D721Med (cell line): ENCODE measurements around the gene RHO.

Experiments used
- DNase-seq: peaks from one replicate; pipeline ENCODE4 v3.0.0; 2011; ENCODE audit warnings: low spot score; ENCODE audit not compliant: insufficient read length
- FAIRE-seq: peaks from 2 replicates; lab custom pipeline; 2011; peaks lifted over from hg19 to GRCh38; lab: Jason Lieb, UNC
- CTCF ChIP-seq: IDR thresholded peaks from 2 replicates; pipeline ENCODE4 v1.5.1; 2012; ENCODE audit warnings: mild to moderate bottlenecking, control low read depth; ENCODE audit not compliant: insufficient read depth; ENCODE audit errors: missing control alignments

The RHO gene

GRCh38 chr3:129522953-129523352 is 5.5 kb upstream of the RHO start:
- DNase-seq (no peak), FAIRE-seq (no peak)
- TF ChIP-seq CTCF = no peak

- DNase-seq (no peak), FAIRE-seq (no peak)
- no peak for TF ChIP-seq CTCF
Measured at GRCh38 chr3:129524081-129524480, 4.4 kb upstream of the RHO start.

GRCh38 chr3:129525341-129525968 is 3.0 kb upstream of the RHO start:
- FAIRE-seq (no peak), DNase-seq (no peak)
- no peak for TF ChIP-seq CTCF

GRCh38 chr3:129526121-129526900 is 2.1 kb upstream of the RHO start:
- no peak for TF ChIP-seq CTCF
- DNase-seq (no peak), FAIRE-seq (no peak)

- no peak for TF ChIP-seq CTCF
- no peak for DNase-seq
- no peak for FAIRE-seq
Measured at GRCh38 chr3:129527262-129527661, 1.2 kb upstream of the RHO start.

GRCh38 chr3:129529436-129530210 is 1.2 kb downstream of the RHO start:
- FAIRE-seq (no peak), DNase-seq (no peak)
- TF ChIP-seq CTCF = no peak
